ENCODE results near the gene SLC25A47. TPM values are rescaled to one million over a fixed set of nuclear protein-coding genes. Genes with fewer than 3 reads are reported as not detected.

SLC25A47 gene
- total RNA-seq, 2 experiments from 2014 or later, result not detected

GRCh38 chr14:100375266-100375962 lies 52.3 kb downstream of the SLC25A47 start:
- ChIA-PET POLR2A (interaction anchor here (0.6 to 2.5 kb wide), 26 partner anchors 9 to 1590 kb away, joined by 3 to 21 read pairs (median 4); partner anchors contain the start of gene EVL), CTCF (interaction anchor here (0.6 to 2.2 kb wide), 8 partner anchors 10 to 1713 kb away, joined by 3 to 10 read pairs (median 6); no protein-coding TSS in a partner anchor)
- DNase-seq, result peak; percentile 87
- H3K27me3 Mint-ChIP-seq, result no peaks in the 10 kb centered on the region
- H3K36me3 Mint-ChIP-seq (ENCODE audit: low read depth), result peaks cover 46% of the 10 kb centered on the region
- H3K4me1 Mint-ChIP-seq, result peaks cover 55% of the 10 kb centered on the region
- peak overlapping the region; percentile 99 for H3K27ac Mint-ChIP-seq
- no peaks in the 10 kb centered on the region for H3K9me3 Mint-ChIP-seq
- H3K4me3 Mint-ChIP-seq, result peak overlapping the region; percentile 96

GRCh38 chr14:100375963-100376735 lies 53.0 kb downstream of the SLC25A47 start, which contains the start of gene WDR25:
TSS of gene WDR25 (plus strand) at chr14:100376485.
- peak; percentile 95 for DNase-seq
- Mint-ChIP-seq H3K27me3 (no peaks in the 10 kb centered on the region), H3K4me3 (peak within 1 kb of the TSS; percentile 96), H3K27ac (peak within 1 kb of the TSS; percentile 99), H3K36me3 (ENCODE audit: low read depth) (peaks cover 40% of the 10 kb centered on the region), H3K9me3 (no peaks in the 10 kb centered on the region), H3K4me1 (peaks cover 49% of the 10 kb centered on the region)
- CTCF ChIA-PET, result interaction anchor here (1.0 to 2.6 kb wide), 5 partner anchors 14 to 269 kb away, joined by 6 to 22 read pairs (median 9); no protein-coding TSS in a partner anchor
- POLR2A ChIA-PET, result interaction anchor here (0.7 to 2.5 kb wide), 16 partner anchors 14 to 1589 kb away, joined by 3 to 21 read pairs (median 6); partner anchors contain the start of gene EVL

- Mint-ChIP-seq H3K27ac (peak overlapping the region; percentile 99), H3K4me1 (peaks cover 45% of the 10 kb centered on the region), H3K4me3 (peak overlapping the region; percentile 96), H3K36me3 (ENCODE audit: low read depth) (peaks cover 38% of the 10 kb centered on the region), H3K9me3 (no peaks in the 10 kb centered on the region), H3K27me3 (no peaks in the 10 kb centered on the region)
- ChIA-PET CTCF (interaction anchor here (1.0 to 3.0 kb wide), 7 partner anchors 15 to 268 kb away, joined by 3 to 22 read pairs (median 8); no protein-coding TSS in a partner anchor), POLR2A (interaction anchor here (0.9 to 2.5 kb wide), 5 partner anchors 15 to 155 kb away, joined by 3 to 21 read pairs (median 4); no protein-coding TSS in a partner anchor)
- no peak for DNase-seq
Observed at GRCh38 chr14:100376751-100377171, 53.6 kb downstream of the SLC25A47 start.

Other genes starting within 250 kb of the SLC25A47 start
- gene DEGS2, start 163.7 kb upstream of the SLC25A47 start, total RNA-seq, result under 1 TPM; 0.20 to 0.25 TPM
- 10 to 100 TPM; 94.0 to 95.6 TPM for gene YY1, start 84.2 kb upstream of the SLC25A47 start, total RNA-seq
- gene SLC25A29, start 16.9 kb upstream of the SLC25A47 start, total RNA-seq, result 1 to 10 TPM; 8.2 to 8.9 TPM
- 1 to 10 TPM; 6.1 to 6.9 TPM for gene WDR25, start 53.1 kb downstream of the SLC25A47 start, total RNA-seq

Data from activated CD4-positive, alpha-beta memory T cell treated with anti-CD3 and anti-CD28 coated beads, Interleukin-2, amount 10 ng/mL, durations not matched to agents 7 days and 5 days (primary cell).